ENCODE measurements around the gene CD44. TPM values are rescaled to one million over a fixed set of nuclear protein-coding genes. Genes with fewer than 3 reads are reported as not detected.

The CD44 gene
- total and polyA plus RNA-seq, 4 donors, result 4.1 to 26.9 (median 14.6) TPM

DNA sequence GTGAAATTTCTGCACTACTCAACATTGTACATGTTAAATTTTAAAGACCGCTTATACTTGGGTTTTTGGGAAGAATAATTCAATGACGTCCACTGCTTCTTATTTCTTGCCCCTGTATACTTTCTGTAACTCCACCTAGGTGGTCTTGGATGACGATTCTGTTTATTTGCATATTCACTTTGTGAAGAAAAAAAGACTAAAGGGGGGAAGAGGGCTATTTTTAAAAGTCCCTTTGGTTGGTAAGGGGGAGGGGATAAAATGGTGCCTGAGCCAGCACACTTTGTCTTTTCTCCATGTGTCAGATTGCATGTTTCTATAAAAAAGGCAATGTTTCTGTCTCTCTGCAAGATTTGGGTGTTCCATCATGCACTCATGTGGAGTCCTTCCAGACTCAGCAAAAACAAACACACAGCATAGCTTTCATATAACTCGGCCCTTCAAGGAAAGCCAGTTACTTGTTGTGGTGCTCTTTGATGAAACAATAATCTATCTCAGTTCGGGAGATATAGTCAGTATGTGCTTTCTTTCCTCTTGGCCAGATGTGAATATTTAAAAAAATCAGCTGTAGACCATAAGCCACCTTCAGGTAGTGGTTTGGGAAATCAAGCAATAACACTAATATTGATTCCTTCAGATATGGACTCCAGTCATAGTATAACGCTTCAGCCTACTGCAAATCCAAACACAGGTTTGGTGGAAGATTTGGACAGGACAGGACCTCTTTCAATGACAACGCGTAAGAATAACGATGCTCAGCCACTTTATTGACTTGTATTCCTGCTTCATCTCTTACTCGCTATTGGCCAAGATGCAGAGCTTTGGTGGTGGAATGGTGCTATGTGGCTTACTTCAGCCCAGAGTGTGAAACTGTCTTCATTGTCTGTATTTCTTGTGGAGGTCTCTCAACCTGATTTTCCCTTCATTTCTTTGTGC, 68.8 kb downstream of the CD44 start:
- no peak for DNase-seq (ENCODE audit: low spot score)
- Histone ChIP-seq H3K27ac (ENCODE audit: low read depth in 1 of 2, low read length in 2 of 2) (no peak overlapping the region), H3K9me3 (ENCODE audit: control insufficient read depth in 4 of 4, low read length in 3 of 4) (no peaks in the 10 kb centered on the region), H3K4me3 (ENCODE audit: low read depth in 1 of 3, low read length in 3 of 3) (no peak overlapping the region), H3K4me1 (ENCODE audit: control insufficient read depth in 4 of 4, insufficient read depth in 4 of 4, low read length in 3 of 4) (no peaks in the 10 kb centered on the region), H3K36me3 (ENCODE audit: control insufficient read depth in 4 of 4, insufficient read depth in 3 of 4, low read depth in 1 of 4, low read length in 3 of 4) (no peaks in the 10 kb centered on the region), H3K27me3 (ENCODE audit: control insufficient read depth in 4 of 4, insufficient read depth in 4 of 4, low read length in 3 of 4) (no peaks in the 10 kb centered on the region), H3K9ac (ENCODE audit: low read depth in 1 of 2, low read length in 2 of 2) (no peak overlapping the region)
- WGBS, result 88% methylated on average over 10 of the region's 10 CpGs
- TF ChIP-seq NR2F2 (IDR thresholded peaks at IDR 0.05) (no peak), JUND (IDR thresholded peaks at IDR 0.05) (no peak), RAD21 (IDR thresholded peaks at IDR 0.05) (no peak), GABPA (IDR thresholded peaks at IDR 0.05 in 1 of 2, conservative IDR thresholded peaks at IDR 0.05 in 1 of 2) (no peak), SP1 (IDR thresholded peaks at IDR 0.05) (no peak), FOXA2 (IDR thresholded peaks at IDR 0.05) (no peak), FOXA1 (IDR thresholded peaks at IDR 0.05) (no peak)
- TF ChIP-seq, protein P1, sequence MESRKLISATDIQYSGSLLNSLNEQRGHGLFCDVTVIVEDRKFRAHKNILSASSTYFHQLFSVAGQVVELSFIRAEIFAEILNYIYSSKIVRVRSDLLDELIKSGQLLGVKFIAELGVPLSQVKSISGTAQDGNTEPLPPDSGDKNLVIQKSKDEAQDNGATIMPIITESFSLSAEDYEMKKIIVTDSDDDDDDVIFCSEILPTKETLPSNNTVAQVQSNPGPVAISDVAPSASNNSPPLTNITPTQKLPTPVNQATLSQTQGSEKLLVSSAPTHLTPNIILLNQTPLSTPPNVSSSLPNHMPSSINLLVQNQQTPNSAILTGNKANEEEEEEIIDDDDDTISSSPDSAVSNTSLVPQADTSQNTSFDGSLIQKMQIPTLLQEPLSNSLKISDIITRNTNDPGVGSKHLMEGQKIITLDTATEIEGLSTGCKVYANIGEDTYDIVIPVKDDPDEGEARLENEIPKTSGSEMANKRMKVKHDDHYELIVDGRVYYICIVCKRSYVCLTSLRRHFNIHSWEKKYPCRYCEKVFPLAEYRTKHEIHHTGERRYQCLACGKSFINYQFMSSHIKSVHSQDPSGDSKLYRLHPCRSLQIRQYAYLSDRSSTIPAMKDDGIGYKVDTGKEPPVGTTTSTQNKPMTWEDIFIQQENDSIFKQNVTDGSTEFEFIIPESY (IDR thresholded peaks at IDR 0.05), result no peak

DNA sequence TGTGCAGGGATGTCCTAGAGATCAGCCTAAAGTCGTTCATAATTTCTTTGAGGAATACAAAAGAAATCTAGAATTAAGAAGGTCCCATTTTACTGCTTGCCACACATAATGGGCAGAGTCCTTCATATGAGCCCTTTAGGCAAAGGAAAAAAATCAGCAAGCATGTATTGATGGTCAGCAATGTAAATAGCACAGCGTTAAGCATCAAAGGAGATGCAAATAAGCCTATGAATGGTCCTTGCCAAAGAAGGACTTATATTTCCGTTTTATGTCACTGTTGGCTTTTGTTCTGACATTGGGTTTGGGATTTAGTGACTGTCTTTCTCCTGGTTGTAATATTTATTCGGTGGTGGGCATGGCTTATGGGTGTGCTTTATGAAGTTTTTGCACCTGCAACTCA, 69.8 kb downstream of the CD44 start:
- H3K36me3 ChIP-seq (ENCODE audit: control insufficient read depth in 4 of 4, insufficient read depth in 3 of 4, low read depth in 1 of 4, low read length in 3 of 4), result no peaks in the 10 kb centered on the region
- WGBS, result 73% methylated on average over 4 of the region's 4 CpGs

DNA sequence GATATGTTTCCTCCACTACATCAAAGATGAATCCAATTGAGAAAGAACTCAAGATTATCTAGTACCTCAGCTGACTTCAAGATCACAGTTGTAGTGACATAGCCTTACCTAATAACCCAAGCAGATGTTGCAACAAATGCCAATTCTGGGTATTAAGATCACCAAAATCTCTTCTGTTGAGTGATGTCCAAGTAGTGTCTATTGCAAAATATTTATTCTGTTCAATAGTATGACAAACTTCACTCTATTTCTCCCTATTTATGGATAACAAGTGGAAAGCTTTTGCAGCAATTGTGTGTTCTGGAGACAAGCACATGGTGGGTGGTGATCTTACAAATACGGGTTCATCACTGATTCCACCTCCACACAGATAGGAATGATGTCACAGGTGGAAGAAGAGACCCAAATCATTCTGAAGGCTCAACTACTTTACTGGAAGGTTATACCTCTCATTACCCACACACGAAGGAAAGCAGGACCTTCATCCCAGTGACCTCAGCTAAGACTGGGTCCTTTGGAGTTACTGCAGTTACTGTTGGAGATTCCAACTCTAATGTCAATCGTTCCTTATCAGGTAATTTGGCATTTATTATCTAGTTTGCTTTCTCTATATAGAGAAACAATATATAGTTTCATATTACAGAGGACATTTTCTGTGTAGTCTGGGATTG, 72.0 kb downstream of the CD44 start:
- WGBS, result 52% methylated on average over 3 of the region's 3 CpGs
- no peak overlapping the region for H3K27ac ChIP-seq (ENCODE audit: low read depth in 1 of 2, low read length in 2 of 2)
- H3K27me3 ChIP-seq (ENCODE audit: control insufficient read depth in 4 of 4, insufficient read depth in 4 of 4, low read length in 3 of 4), result no peaks in the 10 kb centered on the region
- H3K4me1 ChIP-seq (ENCODE audit: control insufficient read depth in 4 of 4, insufficient read depth in 4 of 4, low read length in 3 of 4), result no peaks in the 10 kb centered on the region
- no peak for DNase-seq (ENCODE audit: low spot score)
- no peak overlapping the region for H3K4me3 ChIP-seq (ENCODE audit: low read depth in 1 of 3, low read length in 3 of 3)
- H3K9ac ChIP-seq (ENCODE audit: low read depth in 1 of 2, low read length in 2 of 2), result no peak overlapping the region
- no peaks in the 10 kb centered on the region for H3K36me3 ChIP-seq (ENCODE audit: control insufficient read depth in 4 of 4, insufficient read depth in 3 of 4, low read depth in 1 of 4, low read length in 3 of 4)
- no peaks in the 10 kb centered on the region for H3K9me3 ChIP-seq (ENCODE audit: control insufficient read depth in 4 of 4, low read length in 3 of 4)
- TF ChIP-seq FOXA2 (IDR thresholded peaks at IDR 0.05) (no peak), RXRA (IDR thresholded peaks at IDR 0.05) (peak in 1 of 2 donors; percentile 79), GABPA (IDR thresholded peaks at IDR 0.05 in 1 of 2, conservative IDR thresholded peaks at IDR 0.05 in 1 of 2) (no peak), NR2F2 (IDR thresholded peaks at IDR 0.05) (no peak), SP1 (IDR thresholded peaks at IDR 0.05) (no peak), HNF4A (conservative IDR thresholded peaks at IDR 0.05) (peak; percentile 40 to 71), HNF4G (IDR thresholded peaks at IDR 0.05) (no peak)
- TF ChIP-seq, protein P2, sequence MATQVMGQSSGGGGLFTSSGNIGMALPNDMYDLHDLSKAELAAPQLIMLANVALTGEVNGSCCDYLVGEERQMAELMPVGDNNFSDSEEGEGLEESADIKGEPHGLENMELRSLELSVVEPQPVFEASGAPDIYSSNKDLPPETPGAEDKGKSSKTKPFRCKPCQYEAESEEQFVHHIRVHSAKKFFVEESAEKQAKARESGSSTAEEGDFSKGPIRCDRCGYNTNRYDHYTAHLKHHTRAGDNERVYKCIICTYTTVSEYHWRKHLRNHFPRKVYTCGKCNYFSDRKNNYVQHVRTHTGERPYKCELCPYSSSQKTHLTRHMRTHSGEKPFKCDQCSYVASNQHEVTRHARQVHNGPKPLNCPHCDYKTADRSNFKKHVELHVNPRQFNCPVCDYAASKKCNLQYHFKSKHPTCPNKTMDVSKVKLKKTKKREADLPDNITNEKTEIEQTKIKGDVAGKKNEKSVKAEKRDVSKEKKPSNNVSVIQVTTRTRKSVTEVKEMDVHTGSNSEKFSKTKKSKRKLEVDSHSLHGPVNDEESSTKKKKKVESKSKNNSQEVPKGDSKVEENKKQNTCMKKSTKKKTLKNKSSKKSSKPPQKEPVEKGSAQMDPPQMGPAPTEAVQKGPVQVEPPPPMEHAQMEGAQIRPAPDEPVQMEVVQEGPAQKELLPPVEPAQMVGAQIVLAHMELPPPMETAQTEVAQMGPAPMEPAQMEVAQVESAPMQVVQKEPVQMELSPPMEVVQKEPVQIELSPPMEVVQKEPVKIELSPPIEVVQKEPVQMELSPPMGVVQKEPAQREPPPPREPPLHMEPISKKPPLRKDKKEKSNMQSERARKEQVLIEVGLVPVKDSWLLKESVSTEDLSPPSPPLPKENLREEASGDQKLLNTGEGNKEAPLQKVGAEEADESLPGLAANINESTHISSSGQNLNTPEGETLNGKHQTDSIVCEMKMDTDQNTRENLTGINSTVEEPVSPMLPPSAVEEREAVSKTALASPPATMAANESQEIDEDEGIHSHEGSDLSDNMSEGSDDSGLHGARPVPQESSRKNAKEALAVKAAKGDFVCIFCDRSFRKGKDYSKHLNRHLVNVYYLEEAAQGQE (IDR thresholded peaks at IDR 0.05), result no peak
- TF ChIP-seq, protein P3, sequence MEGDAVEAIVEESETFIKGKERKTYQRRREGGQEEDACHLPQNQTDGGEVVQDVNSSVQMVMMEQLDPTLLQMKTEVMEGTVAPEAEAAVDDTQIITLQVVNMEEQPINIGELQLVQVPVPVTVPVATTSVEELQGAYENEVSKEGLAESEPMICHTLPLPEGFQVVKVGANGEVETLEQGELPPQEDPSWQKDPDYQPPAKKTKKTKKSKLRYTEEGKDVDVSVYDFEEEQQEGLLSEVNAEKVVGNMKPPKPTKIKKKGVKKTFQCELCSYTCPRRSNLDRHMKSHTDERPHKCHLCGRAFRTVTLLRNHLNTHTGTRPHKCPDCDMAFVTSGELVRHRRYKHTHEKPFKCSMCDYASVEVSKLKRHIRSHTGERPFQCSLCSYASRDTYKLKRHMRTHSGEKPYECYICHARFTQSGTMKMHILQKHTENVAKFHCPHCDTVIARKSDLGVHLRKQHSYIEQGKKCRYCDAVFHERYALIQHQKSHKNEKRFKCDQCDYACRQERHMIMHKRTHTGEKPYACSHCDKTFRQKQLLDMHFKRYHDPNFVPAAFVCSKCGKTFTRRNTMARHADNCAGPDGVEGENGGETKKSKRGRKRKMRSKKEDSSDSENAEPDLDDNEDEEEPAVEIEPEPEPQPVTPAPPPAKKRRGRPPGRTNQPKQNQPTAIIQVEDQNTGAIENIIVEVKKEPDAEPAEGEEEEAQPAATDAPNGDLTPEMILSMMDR (IDR thresholded peaks at IDR 0.05; ENCODE audit: low read depth, low read length, missing input control), result no peak

More for the DNA sequence above, 69.8 kb downstream of the CD44 start:
- DNase-seq (ENCODE audit: low spot score), result no peak
- H3K4me1 ChIP-seq (ENCODE audit: control insufficient read depth in 4 of 4, insufficient read depth in 4 of 4, low read length in 3 of 4), result no peaks in the 10 kb centered on the region
- H3K9ac ChIP-seq (ENCODE audit: low read depth in 1 of 2, low read length in 2 of 2), result no peak overlapping the region
- H3K27me3 ChIP-seq (ENCODE audit: control insufficient read depth in 4 of 4, insufficient read depth in 4 of 4, low read length in 3 of 4), result no peaks in the 10 kb centered on the region
- H3K4me3 ChIP-seq (ENCODE audit: low read depth in 1 of 3, low read length in 3 of 3), result no peak overlapping the region
- TF ChIP-seq NR2F2 (IDR thresholded peaks at IDR 0.05) (no peak), YY1 (IDR thresholded peaks at IDR 0.05) (no peak), TAF1 (conservative IDR thresholded peaks at IDR 0.05) (no peak), RAD21 (IDR thresholded peaks at IDR 0.05) (no peak), FOXA1 (IDR thresholded peaks at IDR 0.05) (no peak)
- TF ChIP-seq, protein P1 (IDR thresholded peaks at IDR 0.05), result no peak
- no peak overlapping the region for H3K27ac ChIP-seq (ENCODE audit: low read depth in 1 of 2, low read length in 2 of 2)
- no peaks in the 10 kb centered on the region for H3K9me3 ChIP-seq (ENCODE audit: control insufficient read depth in 4 of 4, low read length in 3 of 4)
